GM18508 (cell line): ENCODE results near the gene C2CD4D.

Experiments
- ATAC-seq: cut with Tn5 transposase; IDR thresholded peaks from one replicate; pipeline ENCODE4 v1.9.1; 2021; ENCODE audit warnings: moderate number of reproducible peaks; ENCODE audit not compliant: insufficient read depth, unreplicated experiment

Gene C2CD4D

DNA sequence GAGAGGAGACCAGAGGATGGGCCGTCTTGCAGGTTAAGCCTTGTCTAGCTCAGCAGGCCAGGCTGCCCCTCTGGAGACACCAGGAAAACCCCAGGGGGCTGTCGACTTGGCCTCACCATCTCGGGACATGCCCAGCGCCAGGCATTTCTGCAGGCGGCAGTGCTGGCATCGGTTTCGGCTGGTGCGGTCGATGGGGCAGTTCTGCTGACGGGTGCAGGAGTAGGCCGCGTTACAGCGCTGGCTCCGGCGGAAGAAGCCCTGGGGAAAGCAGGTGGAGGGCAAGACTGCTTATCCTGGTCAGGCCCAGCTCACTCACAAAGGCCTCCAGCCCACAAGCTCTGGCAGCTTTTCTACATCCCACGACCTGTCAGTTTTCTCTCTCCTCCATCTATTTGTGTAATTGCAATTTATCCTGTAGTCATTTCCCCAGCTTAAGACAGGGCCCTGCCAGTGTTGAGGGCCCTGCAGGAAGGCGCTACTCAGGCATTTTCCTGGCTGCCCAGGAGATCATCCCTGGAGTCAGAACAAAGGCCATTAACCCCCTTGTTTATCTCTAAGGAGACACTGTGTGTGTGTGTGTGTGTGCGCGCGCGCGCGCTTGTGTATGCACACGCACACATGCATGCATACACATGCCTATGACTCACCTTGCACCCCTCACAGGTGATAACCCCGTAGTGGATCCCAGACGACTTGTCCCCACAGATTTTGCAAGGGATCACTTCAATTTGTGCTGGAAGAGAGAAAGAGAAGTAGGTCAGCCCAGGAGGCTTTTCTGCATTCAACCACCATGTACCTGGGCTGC lies 22.9 kb downstream of the C2CD4D start:
- ATAC-seq, result no peak

DNA sequence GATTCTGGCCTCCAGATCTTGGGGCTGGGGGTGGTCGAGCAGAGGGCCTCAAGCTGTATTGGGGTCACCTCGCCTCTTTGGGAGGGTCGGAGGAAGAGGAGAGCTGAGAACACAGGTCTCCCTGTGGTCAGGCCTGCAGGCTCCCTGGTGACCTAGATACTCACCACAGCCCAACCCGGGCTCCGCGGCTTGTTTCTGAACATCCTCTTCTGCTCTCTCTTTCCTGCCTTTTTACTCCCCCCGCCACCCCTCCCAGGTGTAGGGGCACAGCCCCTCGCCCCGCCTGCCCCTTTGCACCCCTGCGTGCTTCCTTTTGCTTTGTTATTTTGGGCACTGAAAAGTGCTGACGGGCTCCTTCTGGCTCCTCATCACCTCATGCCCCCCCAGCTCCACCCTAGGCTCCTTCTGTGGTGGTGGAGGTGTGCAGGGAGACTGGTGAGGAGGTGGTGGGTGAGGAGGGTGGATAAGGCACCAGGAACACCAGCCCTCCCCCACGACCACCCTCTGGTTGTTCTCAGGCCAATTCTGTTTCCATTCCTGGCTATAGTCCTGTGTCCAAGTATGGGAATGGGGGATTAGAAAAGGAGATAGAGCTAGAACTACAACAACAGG lies 23.8 kb downstream of the C2CD4D start:
- no peak for ATAC-seq

DNA sequence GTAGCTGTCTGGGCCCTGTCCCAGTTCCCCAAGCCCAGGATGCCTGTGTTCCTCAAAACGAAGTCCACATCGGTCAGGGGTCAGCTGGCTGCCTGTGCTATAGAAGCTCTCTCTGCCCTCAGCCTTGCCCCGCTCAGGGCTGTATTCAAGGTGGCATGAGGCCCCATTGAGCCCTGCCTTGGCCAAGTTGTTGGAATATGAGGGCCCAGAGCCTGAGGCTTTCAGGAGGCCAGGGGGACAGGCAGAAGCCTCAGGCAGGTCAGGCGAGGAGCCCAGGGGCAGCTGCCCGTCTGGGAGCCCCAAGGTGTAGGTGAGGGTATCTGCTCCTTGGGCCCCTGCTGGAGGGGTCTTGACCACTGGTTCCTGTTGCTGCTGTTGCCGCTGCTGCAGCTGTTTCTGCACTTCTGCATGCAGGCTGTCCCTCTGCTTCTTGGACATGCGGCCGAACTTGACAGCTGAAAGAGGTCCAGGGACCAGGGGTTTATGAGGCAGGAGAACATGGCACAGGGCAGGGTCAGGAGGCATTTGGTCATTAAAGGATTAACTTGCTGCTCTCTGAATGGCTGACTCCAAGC lies 24.6 kb downstream of the C2CD4D start:
- ATAC-seq, result no peak

DNA sequence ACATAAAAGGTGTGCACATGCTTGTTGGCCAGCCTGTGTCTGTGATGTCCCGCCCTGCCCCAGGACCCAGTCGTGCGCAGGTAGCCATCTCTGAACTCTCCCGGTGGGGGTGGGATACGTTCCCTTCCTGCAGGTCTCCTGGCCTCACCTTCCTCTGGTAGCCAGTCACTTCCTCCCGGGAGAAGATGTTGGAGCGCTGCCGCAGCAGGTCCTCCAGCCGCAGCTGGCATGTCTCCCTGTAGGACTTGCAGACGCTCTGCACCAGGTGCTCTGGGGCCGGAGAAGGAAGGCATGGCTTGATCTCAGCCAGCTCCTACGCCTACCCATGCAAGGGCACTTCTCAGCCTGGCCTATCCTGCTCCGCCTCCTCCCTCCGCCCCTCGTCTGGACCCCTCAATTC lies 25.2 kb downstream of the C2CD4D start:
- no peak for ATAC-seq

DNA sequence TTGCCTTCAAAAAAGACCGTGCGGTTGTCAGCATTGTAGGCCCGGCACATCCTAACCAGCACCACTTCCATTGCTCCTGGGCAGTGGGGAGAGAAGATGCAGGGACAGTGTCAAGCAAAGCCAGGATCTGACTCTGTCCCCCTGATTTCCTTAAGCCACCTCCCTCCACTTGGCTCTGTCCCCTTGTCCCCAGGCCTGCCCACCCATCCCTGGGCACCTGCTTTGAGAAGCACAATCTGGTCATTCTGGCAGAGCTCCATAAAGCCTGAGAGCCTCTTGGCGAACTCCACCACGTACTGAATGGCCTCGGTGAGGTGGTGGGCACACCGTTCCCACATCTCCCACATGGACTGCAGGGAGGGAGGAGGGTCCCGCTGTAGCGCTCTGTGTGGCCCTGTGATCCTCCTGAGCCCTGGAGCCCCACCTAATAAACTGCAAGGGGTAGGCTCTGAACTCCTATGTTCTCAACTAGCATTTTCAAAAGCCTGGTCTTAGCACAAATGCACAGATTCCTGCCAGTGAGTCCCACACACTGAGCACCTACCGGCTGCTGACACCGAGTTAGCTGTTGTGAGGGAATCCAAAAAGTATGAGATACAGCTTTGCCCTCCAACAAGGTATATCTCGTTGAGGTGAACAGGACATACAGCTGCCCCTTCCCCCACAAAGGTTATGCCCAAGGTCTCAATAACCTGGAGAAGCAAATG lies 26.2 kb downstream of the C2CD4D start:
- ATAC-seq, result no peak

DNA sequence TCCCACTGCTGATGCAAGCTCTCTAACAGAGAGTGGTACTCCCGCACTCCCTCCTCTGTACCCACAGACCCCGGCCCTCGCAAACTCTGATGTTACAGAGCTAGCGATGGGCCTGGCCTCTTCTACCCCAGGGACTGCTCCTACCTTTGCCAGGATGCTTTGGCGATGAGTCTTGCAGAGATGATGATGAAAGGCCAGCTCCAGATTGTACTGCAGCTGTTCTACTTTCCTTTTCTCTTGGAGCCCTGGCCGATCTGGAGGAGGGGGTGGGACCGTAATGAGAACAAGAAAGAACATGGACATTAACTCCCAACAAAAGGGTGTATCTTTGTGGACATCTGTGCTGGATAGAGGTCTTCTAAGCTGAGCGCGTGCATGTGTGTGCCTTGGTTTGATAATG lies 28.4 kb downstream of the C2CD4D start:
- ATAC-seq, result no peak

DNA sequence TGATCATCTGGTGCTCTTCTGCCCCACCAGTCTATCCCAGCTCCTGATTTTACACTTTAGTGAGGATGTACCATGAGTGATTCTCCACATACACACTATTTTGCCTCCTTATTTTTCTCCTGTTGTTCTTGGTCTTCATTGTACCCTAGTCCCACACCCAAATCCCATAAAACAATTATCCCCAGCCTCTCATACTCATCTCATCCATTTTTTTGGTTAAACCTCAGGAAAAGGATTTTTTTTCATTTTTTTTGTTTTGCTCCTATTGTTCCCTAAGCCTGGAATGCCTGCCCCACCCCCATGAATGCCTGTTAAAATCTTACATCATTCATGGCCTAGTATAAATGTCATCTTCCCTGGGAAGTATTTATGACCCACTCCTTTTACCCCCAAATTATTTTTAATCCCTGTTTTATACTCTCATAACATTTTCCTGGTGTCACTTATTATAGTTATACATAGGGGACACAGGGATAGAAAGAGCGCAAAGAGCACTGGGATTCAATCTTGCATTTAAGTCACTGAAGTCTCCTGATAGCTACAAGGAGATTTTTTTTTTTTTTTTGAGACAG lies 29.5 kb downstream of the C2CD4D start:
- no peak for ATAC-seq

DNA sequence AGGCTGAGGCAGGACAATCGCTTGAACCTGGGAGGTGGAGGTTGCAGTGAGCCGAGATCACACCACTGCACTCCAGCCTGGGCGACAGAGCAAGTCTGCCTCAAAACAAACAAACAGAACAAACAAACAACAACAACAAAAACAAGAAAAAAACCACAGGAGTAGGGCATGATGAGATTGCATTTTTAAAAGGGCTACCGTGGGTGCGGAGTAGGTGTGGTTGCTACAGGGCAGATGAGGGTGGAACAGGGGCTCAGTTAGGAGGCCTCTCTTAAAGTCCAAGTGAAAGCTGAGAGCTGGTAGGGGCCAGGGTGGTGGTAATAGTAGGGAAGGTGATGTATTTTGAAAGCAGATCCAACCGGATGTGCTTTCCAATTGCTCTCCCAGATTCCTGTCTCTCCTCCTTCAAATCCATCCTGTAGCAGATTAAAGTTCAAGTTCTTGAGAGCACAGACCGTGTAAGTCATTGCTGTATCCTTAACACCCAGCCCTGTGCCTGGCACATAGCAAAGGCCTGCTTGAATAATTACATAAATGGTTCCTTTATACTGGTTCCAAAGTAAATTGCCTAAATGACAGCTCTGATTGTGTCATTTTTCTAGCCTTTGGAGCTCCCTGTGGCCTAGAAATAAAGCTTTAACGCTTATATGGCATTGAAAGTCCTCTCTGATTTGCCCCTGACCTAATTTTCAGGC lies 30.2 kb downstream of the C2CD4D start:
- ATAC-seq, result no peak

DNA sequence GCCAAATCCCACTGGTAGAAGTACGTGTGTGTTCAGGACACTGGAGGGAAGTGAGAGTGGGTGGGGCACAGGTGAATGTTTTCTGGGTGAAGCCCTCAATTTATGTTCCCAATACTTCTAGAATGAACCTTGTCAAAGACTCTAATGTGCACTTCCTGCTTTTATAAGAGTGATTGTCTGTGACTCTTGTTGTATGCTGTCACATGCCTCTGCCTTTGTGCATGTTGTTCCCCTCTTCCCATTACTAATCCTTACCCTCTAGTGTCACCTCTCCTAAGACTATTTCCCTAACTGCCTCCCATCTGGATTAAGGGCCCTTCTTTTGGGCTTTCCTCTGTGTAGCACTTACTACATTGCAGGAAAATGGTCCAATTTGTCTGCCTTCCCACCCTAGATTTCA lies 31.9 kb downstream of the C2CD4D start:
- ATAC-seq, result no peak

DNA sequence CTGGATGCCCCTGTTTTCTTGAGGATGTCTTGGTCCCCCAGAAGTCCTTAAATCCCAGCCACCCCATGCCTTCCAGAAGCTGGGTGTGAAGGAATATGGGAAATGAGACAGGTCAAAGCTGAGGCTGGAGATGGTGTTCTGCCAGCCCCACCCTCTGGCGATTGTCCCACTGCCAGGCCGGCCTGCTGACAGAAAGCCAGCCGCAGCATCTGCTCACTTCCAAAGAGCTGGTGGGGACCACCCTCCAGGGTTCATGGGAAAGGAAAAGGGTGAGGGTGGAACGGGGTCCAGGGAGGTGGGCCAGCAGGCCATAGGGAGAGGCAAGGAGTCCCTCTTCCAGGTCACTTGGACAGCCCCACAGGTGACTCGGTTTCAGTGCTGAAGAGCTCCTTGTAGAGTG lies 32.5 kb downstream of the C2CD4D start:
- no peak for ATAC-seq

DNA sequence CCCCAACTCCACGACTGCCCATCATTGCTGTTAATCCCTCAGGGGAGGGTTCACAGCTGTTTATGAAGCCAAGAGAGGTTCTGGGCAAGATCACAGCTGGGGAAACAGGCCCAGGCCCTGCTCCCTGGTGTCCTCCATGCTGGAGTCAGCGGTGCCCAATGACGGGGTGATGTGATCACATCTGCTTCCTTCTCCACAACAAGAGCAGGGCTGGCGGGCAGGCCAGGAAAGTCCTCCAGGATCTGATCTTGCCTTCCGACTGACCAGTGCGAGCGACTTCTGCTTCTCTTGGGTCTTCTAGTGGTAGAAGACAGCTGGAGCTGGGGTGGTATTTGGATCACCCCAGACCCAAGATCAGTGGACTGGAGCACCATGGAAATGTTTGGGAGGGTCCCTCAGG lies 33.5 kb downstream of the C2CD4D start:
- ATAC-seq, result no peak

DNA sequence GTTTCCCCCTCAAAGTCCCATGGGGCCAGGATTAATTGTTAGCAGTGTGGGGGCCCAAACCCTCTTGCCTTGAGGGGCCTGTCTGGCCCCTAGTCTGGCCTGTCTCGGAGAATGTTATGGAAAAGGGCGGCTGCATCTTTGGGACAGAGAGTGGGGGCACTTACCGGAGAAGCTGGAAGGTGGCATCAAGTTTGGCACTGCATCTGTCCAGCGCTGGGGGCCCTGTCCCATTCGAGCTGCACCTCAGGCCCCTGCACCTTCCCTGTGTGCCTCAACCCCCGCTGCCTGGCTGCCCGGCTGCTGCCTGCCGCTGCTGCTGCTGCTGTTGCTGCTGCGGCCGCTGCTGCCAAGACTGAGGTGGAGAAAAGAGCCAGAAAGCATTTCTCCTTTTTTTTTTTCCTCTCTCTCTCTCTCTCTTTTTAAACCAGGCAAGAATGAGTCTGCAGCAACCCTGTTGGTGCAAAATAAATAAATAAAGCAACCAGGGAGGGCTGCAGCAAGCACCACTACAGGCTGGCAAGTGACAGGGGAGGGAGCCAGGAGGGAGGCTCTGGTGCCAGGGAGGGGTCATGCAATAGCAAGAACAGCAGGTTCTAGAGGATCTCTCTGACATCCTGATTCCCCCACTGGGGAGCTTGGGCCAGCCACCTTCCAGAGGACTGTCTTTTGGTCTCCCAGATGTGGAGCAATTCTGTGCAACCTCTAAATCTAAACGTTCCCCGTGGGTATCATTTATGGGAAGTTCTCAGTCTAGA lies 34.4 kb downstream of the C2CD4D start, which contains the start of gene LINGO4:
Gene LINGO4 (minus strand): TSS at position 354 of the 755 bp plus-strand sequence. CDS start 2,715 bp downstream, outside the sequence.
- ATAC-seq, result no peak

DNA sequence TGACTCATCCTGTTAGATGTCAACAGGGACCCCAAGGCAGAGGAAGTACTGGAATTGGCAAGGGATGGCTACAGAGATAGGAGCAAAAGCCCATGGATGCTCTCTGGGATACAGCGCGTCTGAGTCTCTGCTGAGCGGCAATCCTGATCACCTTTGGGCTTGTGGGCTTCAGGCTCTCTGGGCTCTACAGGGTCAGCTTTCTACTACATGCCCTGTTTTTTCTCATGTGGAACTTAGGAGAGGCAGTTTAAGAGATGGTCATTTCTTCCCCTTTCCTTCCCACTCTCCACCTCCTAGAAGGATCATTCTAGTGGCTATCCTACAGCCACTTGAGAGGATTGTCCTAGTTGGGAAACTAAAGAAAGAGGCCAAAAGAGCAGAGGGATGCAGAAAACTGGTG lies 35.7 kb downstream of the C2CD4D start:
- ATAC-seq, result no peak

DNA sequence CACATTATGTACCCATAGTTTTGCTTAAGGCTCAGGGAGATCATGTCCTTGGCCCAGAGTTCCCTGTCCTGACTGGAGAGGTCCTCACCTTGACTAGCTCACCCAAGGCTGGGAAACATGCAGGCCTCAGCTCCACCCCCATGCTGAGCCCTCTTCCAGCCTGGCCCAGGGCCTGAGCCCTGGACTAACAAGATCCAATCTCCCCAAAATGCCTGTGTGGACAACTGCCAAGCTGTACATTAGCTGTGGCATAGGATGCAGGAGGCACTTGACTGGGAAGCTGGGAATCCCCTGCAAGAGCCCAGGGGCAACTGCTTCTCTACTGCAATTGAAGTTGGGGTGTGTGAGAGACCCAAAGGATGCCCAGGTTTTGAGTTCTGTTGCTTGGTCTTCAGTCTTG lies 36.5 kb downstream of the C2CD4D start:
- ATAC-seq, result no peak

DNA sequence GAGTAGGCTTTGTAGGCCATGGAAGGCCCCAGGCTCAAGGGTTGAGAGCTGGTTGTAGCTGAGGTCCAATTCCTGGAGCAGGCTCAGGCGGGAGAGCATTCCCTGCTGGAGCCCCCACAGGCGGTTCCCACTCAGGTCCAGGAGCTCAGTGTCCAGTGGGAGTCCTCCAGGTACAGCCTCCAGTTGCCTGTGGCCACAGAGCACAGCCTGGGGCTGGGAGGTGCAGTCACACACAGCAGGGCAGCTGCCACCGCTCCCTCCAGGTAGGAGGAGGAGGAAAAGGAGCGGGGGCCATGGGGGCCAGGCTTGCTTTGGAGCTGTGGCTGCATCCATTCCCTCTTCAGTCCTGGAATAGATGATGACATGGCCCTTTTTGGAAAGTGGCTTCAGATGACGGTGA lies 37.2 kb downstream of the C2CD4D start:
- ATAC-seq, result no peak

DNA sequence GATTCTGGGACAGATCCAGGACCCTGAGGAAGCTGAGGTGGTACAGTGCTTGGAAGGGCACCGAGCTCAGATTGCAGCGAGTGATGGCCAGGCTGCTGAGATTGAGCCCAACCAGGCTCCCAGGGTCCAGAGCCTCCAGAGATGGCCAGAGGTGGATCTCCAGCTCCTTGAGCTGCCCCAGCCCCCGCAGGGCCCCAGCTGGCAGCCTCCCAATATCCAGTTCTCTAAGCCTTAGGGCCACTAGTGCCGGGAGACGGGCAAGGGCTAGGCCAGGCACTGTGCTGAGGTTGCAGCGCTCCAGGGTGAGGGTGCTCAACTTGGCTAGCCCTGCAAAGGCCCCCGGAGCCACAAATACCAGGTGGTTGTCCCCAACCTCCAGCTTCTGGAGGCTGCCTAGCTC lies 37.8 kb downstream of the C2CD4D start:
- ATAC-seq, result no peak

DNA sequence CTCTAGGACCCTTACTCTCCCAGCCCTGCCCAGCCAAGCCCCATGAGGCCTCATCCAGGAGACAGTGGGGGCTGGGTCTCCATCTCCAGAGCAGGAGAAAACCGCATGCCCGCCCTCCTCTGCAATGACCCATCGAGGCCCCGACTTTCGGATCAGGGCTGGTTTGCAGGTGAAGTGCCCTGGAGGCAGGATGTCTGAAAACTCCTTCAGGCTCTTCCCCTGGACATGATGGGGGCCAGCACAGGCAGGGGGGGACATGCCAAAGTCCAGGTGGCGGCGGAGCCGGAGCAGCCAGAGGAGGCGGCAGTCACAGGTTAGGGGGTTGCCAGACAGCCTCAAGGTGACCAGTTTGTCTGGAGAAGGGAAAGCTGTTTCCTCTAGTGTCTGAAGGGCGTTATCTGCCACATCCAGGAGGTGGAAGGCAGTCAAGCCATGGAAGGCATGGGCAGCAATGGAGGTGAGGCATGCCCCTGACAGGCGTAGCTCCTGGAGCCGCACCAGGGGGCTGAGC lies 38.3 kb downstream of the C2CD4D start:
- no peak for ATAC-seq

DNA sequence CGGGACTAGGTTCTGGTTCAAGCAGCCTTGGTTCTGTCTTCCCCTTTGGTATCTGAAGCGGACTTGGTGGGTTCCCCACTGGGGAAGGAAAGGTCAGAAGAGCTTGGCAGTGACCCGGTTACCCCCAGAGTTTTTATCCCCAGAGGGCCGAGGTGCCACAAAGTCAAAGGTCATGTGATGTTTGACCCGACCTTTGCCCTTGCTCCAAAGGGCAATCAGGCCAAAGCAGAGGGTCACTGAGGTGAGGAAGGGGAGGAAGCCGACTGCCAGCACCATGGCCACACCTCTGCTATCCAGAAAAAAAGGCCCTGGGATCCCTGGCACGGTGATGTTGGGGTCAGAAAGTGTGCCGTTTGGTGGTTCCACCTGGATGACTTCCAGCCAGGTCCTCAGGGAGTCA lies 38.8 kb downstream of the C2CD4D start:
- ATAC-seq, result no peak
